NCI-H2107 treated with DMSO at 0.1 percent for 48 hours (cell line): ENCODE measurements around the gene FGF12.

Experiments
- DNase-seq: peaks from one replicate; lab custom pipeline; 2025; ENCODE audit not compliant: unreplicated experiment; lab: John Stamatoyannopoulos, UW

The FGF12 gene

GRCh38 chr3:192685801-192686200 lies 41.5 kb downstream of the FGF12 start:
- no peak for DNase-seq

DNA sequence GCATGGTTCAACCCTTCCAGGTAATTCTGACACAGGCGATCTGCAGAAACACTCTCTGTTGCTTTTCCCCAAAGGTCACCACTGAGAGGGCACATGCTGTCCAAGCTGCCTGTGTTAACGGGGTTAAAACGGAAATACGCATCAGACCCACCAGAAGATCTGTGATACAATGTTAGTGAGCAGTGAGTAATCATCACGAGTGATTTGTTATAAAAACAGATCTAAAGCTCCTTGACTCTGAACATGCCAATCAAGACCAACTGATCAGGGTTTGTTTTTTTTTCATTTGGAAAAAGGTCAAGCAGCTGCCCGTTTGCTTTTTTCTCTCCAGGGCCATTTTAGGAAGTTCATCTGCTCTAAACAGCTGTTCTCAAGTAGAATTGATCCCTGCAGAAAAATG lies 43.2 kb downstream of the FGF12 start:
- DNase-seq = no peak

GRCh38 chr3:192675958-192676649 lies 51.2 kb downstream of the FGF12 start:
- no peak for DNase-seq

- DNase-seq = no peak
Measured at GRCh38 chr3:192655628-192656027, 71.7 kb downstream of the FGF12 start.

DNA sequence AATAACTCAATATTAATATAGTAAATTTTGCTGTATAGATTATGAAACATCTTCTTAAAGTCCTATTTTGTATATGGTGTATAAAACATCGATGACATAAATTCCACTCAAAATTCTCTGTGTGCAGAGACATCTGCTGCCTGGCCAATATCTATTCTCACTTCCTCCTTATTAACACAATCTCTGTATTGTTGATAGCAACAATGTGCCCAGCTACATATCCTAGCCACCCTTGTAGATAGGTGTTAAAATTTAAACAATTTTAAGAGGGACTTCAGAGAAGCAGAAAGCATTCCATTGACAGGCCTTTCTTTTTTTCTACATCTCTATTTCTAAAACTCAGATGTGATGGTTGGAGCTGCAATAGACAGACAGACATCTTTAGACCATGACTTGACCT lies 72.3 kb downstream of the FGF12 start:
- no peak for DNase-seq

- no peak for DNase-seq
Measured at GRCh38 chr3:192653862-192654261, 73.5 kb downstream of the FGF12 start.

- DNase-seq = no peak
Measured at GRCh38 chr3:192652727-192653126, 74.6 kb downstream of the FGF12 start.

DNA sequence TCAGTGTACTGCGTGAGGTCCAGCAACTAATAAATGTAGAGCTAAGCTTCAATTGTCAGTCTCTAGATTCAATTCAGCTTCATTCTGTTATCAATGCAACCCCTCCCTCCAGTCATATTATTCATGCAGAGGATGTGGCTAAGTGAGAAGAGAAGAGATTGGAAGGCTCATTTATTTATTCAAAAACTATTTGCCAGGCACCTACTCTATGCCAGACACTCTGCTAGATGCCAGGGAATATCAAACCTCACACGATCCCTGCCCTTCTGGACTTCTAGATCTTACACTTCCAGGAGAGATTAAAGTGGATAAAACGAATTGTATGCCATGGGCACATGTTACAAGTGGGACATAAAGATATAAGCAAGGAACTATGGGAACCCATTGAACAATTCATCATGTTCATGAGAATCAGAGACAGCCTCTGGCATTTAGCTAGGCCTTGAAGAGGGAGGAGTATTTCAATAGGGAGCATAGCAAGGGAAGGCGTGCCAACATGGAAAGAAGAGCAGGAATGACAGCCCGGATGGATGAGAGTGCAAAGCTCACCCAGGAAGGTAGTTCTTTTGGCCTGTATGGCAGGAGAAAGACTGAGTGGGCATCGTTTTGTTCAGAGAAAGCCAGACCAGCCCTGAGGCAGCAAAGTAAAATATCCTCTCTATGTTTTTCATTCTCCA lies 75.4 kb downstream of the FGF12 start:
- DNase-seq = no peak

DNA sequence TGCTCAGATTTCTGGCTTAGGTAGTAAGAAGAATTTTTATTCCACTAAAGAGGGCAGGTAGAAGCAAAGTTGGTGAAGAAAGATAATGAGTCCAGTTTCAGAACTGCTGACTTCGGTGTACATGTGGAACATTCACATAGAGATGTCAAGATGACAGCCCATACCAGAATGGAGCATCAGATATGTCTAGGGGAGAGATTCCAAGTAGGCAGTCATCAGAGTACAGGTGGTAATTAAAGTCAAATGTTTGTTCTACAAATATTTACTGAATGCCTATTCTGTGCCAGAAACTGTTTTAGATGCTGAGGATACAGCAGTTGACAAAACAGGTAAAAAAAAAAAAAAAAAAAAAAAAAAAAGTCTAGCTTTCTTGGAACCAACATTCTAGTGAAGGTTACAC lies 81.9 kb downstream of the FGF12 start:
- DNase-seq = no peak

- no peak for DNase-seq
Measured at GRCh38 chr3:192642651-192643050, 84.7 kb downstream of the FGF12 start.

DNA sequence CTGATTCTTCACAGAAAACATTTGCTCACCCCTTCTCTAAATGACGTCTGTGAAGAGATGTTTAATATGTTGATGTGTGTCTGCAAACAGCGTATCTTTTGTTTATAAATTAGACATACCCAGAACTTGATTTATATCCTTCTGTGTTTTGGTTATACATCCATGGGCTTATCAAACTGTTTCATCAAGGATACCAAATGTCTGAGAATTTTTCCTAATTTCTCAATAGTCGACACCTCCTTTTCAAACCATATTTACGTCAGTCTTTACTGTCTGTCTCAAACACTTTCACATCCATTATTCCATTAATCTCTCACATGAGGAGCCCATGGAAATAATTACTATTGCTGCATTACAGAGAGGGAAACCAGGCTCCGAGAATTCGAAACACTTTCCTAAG lies 85.4 kb downstream of the FGF12 start:
- no peak for DNase-seq

DNA sequence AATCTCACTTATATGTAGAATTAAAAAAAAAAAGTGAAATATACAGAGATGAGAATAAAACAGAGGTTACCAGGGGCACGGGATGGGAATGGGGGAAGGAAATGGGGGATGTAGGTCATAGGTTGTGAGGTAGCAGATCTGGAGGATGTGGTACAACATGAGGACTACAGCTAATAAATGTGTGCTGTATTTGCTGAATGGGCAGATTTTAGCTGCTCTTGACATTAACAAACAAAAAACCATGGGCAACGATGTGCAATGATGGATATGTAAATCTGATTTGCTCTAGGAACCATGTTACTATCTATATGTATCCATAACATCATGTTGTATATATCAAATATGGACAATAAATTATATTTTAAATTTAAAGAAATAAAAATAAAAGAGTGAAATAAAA lies 87.4 kb downstream of the FGF12 start:
- DNase-seq = no peak

- DNase-seq = no peak
Measured at GRCh38 chr3:192637803-192638202, 89.5 kb downstream of the FGF12 start.

DNA sequence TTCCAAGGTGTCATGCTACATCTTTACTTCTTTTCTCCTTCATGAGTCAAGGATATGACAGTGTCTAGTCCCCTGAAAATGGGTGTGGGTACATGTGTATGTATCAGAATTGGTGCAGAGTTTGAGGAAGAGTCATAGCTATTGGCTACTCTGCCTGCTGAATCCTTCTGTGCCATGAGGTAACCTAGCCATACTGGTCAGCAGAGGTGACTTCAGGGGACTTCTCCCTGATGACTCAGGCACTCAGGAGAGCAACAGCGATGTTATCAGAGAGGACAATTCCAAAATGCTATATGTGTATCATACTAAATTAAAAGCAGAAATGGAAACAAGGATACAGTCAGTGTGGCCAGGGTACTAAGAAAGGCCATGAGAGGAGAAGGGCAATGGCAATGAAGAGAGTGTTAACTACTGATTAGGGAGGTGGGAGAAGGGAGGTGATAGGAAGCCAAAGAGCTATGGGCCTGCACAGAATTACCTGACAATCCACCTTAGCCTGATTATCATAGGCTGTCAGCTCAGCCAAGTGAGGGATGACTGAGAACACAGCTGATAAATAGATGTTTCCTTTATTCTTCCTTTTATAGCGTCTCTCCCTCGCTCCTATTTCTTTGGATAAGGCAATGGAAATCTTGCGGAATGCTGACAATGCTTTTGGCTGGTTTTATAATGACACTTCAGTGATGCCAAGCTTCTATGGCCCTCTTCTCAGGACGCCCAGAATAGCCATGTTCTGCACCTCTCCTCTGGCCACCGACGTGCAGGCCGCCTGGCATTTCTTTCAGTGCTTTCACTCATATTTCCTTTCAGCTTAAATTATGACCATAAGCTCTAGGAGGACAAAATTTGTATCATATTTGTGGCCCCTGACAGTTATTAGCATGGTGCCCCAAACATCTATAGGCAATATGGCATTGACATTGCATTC lies 90.6 kb downstream of the FGF12 start:
- DNase-seq = no peak

DNA sequence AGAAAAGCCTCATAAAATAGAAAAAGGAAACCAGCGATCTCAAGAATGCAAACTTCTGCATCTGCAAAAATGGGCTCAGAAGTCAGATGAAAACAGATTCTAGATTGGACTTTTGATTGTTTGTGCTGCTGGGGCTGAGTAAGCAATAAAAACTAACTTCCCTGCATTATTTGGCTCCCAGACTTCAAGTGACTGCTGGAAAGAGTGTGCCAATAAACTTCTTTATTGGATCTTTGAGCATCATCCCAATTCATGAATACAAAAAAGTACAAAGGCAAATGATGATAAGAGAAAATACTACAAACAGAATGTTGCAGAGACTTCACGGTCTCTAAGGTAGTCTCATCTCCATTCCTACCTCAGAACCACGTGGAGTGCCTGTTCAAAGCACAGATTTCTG lies 97.9 kb downstream of the FGF12 start:
- no peak for DNase-seq

DNA sequence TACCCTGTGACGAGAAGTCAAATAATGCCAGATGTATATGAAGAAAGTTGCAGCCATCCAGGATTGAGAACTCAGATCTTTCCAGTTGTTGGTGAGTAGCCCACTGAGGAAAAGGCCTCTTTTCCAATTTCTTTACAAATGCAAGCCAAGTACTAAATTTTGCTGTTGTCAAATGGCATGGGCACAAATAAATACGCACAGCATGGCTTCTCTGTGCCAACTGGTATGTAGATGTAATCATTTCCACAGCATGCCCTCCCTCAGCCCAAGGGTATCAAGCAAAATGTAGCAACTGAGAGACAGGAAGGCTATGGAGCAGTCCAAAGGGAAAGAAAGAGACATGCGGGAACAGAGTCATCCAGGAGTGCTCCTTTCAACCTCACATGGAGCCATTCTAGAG lies 105.4 kb downstream of the FGF12 start:
- DNase-seq = no peak

GRCh38 chr3:192620275-192620674 lies 107.1 kb downstream of the FGF12 start:
- no peak for DNase-seq

DNA sequence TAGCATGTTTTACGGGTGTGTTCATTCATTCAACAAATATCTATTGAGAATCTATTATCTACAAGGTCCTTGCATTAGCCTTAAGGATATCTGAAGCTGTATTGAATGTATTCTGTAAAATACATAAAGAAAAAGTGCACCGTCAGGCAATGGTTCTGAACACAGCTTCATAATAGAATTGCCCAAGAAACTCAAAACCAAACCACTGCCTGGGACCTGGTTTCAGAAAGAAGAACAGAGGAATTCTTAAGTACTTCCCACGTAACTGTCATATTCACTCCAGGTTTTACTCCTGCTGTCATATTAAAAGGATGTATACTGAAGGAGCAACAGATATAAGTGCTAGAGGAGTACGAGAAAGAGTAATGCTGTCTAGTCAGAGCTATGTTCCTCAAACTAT lies 115.9 kb downstream of the FGF12 start:
- no peak for DNase-seq

GRCh38 chr3:192608726-192609600 lies 118.4 kb downstream of the FGF12 start:
- no peak for DNase-seq

- DNase-seq = no peak
Measured at GRCh38 chr3:192607798-192608197, 119.5 kb downstream of the FGF12 start.

DNA sequence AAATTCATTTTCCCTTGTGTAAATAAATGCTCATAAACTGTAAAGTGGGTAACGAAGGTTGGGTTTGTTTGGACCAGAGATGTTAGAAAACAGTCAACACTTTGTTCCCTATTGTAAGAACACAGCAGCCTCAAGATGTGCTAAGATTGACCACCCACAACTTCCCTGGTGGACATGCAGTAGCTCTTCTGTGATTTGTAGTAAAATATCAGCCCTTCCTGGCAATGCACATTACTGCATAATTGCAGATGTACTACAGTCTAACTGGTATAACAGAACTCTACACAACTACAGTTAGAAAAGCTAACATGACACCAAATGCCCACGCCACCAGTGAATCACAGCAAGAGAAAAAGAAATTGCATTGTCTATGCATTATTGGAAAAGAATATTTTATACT lies 129.4 kb downstream of the FGF12 start:
- DNase-seq = no peak
